ENCODE data around the gene SUOX.
"Not testable (repeated sequence)": the region's sequence is repeated elsewhere in the genome, so short reads cannot be mapped to it uniquely, and the experiment has no call there.

The SUOX gene

DNA sequence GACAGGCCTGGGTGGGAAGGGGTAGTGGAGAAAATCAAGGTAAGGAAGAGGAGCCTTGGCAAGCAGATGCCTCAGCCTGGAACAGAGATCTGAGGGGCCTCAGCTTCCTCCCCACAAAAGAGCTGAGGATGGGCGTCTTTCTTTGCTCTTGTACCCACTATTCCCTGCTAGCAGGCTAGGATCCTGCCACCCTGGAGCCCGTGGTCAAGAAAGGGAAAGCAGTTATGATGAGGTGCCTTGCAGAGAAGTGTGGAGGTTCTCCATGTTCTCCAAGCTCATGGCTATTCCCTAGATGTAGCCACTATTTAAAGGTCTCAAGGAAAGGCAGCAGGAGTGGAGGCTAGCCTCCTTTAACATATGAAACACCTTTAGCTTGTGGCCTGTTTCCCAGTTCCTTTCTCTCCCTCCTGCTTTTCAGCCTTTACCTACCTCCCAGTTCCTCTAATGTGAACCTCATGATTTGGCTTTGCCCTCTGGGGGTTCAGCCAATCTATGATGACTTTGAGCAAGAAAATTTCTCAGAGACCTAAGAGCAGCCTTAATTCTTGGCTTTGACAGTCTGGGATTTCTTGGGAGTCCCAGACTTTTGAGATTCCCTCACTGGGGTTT lies 24.9 kb downstream of the SUOX start:
- no peak for DNase-seq

DNA sequence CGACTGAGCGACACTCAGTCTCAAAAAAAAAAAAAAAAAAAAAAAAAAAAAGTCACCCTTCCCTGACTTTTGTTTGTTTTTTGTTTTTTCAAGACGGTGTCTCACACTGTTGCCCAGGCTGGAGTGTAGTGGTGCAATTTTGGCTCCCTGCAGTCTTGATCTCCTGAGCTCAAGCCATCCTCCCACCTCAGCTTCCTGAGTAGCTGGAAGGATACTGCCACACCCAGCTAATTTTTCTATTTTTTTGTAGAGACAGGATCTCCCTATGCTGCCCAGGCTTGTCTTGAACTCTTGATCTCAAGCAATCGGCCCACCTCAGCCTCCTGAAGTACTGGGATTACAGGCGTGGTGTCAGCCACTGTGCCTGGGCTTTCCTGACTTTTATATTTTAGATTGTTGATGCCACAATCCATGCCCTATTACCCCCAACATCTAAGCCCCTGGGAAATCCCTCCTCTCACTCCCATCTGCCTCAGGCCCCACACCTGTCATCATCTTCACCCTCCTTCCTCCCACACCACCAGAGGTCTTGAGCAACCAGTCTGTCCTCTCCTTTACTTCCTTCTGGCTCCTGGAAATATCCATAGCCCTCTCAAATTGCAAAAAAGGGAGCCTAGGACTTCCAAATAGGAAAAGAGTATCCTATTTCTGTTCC lies 31.6 kb downstream of the SUOX start:
- DNase-seq = no peak

DNA sequence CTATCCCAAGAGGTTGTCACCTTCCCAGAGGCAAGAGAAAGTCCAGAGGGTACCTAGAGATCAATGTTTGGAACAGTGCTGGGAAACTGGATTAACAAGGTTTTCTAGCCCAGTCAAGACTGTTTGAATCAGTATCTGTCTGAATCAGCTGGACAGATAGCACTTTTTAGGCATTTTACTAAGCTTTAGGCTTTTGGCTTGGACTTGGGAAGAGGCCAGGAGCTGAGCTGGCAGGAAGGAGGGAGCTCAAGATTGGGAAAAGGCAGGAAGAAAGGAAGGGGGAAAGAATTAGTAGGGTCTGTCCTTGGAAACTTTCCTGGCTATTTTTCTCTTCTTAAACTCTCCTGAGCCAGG lies 32.1 kb downstream of the SUOX start:
- DNase-seq = no peak

DNA sequence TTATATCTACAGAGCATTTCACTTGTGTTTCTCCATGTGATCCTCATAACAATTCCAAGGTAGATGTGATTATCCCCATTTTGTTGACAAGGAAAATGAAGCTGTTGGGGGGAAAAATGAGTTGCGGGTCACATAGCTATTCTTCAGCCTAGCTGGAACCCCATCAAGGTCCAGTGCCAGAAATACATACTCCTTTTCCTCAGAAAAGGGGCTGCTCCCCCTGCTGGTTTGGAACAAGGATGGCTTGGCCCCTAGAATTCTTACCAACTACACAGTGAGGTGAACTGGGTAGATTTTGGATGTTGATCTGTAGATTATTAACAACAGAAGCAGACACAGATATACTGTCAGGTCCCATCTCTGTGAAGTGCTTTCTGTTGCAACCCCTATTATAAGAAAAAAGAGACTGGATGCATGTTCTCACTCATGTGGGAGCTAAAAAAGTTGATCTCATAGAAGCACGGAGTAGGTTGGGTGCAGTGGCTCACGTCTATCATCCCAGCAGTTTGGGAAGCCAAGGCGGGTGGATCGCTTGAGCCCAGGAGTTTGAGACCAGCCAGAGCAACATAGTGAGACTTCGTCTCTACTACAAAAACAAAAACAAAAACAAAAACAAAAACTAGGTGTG lies 32.7 kb downstream of the SUOX start:
- peak; percentile 74 for DNase-seq

DNA sequence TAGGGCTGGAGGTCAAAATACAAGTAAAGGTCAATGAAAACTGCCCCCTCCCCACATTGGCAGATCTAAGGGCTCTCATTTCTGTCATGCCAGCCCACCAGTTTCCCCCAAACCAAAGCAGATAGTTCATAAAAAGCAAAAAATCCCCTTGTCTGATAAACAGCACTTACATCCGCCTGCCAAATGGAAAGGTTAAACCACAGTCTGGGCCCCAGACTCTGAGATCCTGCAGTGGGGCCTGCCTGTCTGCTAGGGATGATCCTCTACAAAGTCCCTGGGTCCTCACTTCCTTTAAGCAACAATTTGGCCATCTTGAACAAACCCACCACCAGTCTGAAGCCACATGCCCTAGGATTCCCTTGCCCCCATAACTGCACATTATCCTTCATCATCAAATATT lies 34.9 kb downstream of the SUOX start:
- DNase-seq = no peak

DNA sequence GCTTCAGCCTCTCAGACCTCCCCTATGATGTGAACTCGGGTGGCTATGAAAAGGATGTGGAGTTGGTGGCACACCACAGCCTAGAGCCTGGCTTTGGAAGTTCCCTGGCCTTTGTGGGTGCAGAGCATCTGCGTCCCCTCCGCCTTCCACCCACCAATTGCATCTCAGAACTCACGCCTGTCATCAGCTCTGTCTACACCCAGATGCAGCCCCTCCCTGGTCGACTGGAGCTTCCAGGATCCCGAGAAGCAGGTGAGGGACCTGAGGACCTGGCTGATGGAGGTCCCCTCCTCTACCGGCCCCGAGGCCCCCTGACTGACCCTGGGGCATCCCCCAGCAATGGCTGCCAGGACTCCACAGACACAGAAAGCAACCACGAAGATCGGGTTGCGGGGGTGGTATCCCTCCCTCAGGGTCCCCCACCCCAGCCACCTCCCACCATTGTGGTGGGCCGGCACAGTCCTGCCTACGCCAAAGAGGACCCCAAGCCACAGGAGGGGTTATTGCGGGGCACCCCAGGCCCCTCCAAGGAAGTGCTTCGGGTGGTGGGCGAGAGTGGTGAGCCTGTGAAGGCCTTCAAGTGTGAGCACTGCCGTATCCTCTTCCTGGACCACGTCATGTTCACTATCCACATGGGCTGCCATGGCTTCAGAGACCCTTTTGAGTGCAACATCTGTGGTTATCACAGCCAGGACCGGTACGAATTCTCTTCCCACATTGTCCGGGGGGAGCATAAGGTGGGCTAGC lies 37.7 kb downstream of the SUOX start:
- DNase-seq = no peak

DNA sequence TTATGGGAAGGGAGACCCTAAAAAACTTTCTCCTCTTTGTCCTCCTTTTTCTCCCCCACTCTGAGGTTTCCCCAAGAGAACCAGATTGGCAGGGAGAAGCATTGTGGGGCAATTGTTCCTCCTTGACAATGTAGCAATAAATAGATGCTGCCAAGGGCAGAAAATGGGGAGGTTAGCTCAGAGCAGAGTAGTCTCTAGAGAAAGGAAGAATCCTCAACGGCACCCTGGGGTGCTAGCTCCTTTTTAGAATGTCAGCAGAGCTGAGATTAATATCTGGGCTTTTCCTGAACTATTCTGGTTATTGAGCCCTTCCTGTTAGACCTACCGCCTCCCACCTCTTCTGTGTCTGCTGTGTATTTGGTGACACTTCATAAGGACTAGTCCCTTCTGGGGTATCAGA lies 40.1 kb downstream of the SUOX start:
- no peak for DNase-seq

DNA sequence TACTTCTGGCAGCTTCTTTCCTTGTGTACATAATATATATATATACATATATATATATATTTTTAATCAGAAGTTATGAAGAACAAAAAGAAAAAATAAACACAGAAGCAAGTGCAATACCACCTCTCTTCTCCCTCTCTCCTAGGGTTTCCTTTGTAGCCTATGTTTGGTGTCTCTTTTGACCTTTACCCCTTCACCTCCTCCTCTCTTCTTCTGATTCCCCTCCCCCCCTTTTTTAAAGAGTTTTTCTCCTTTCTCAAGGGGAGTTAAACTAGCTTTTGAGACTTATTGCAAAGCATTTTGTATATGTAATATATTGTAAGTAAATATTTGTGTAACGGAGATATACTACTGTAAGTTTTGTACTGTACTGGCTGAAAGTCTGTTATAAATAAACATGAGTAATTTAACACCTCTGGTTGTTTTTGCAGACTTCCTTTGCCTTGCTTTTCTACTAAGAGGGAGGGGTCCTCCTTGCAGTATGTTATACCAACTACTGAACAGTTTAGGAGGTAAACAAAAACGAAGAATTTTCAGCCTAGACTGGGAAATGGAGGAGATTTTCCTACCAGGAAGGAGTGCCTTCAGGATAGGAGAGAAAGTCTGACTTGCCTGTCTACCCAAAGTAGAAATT lies 41.1 kb downstream of the SUOX start:
- DNase-seq = no peak

DNA sequence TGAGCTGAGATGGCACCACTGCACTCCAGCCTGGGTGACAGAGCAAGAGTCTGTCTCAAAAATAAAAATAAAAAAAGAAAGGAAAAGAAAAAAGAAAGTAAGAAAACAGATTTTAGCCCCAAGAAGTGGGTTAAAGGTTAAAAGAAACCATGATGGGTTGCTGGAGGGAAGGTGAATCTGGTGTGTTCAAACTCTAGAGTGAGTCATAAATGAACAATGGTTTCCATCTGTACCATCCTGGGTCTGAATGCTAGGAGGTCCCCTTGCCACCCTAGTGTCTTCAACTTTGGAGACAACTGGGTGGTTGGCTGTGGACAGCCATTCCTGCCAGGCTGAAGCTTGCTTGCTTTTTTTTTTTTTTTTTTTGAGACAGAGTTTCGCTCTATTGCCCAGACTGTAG lies 43.1 kb downstream of the SUOX start:
- DNase-seq = no peak

DNA sequence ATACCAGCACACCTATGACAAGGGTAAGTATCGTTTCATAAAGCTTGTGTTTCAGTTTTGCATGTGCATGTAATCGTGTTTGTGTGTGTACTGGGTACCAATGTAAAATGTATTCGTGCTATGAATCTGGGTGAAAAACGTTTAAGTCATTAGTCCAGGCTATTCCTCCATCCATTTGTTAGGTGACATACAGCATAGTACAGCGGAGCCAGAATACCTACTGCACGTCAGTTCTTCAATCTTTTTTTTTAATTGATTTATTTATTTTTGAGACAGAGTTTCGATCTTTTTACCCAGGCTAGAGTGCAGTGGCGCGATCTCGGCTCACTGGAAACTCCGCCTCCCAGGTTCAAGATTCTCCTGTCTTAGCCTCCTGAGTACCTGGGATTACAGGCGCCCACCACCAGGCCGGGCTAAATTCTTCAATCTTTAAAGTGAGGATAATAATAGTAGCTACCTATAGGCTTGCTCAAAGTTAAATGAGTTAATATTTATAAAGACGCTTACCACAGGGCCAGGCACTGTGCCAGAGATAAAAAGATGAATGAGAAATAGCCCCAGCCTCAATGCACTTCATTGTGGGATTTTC lies 44.0 kb downstream of the SUOX start:
- DNase-seq = no peak

DNA sequence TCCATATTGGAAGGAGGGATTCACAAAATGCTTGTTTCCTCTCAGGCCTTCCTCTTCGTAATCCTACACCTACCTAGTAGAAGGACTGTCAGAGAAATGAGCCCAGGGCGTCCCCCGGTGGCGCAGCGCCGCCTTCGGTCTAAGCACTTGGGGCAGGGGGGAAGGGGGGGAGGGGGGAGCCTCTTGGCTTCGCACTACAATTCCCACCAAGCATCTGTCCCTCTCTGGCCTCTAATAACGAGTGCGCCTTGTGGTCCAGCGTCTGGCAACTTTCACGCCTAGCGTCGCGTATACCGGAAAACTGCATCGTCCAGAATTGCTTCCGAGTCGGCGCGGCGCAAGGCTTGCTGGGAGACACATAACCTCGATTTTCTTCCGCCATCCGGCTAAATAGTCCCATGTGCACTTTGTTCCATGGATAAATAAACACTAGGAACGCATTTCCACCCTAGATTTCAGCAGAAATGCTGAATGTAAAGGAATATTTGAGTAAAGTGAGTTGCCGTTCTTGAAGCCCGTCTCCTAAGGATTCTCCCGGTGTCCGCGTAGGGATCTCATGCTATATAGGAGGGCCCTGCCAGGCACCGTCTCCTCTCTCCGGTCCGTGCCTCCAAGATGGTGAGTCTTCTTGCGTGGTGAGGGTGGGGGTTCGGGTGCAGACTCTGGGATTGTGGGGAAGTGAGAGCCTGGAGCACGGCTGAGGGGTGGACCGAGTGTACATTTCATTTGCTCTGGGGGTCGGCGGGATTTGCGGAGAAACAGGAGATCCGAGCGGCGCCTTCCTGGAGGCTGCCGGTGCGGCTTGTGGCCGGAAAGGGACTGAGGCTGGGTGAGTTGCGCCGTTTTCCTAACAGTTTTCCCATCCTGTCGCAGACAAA lies 44.7 kb downstream of the SUOX start, which contains the start of gene RPS26:
Gene RPS26 (plus strand): TSS at position 367 of the 878 bp plus-strand sequence. CDS start 249 bp downstream, at position 616.
- peak; percentile 99 for DNase-seq

DNA sequence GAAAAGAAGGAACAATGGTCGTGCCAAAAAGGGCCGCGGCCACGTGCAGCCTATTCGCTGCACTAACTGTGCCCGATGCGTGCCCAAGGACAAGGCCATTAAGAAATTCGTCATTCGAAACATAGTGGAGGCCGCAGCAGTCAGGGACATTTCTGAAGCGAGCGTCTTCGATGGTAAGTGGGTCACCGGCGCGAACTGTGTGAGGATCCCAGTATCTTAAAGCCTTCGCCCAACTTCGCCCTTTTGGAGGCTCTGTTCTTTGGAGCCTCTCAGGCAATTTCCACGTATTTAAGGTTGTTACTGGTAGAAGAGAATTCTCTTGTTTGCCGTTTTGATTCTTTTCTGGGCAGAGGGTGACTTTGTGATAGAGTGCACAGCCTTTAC lies 45.3 kb downstream of the SUOX start:
- not testable (repeated sequence) for DNase-seq

DNA sequence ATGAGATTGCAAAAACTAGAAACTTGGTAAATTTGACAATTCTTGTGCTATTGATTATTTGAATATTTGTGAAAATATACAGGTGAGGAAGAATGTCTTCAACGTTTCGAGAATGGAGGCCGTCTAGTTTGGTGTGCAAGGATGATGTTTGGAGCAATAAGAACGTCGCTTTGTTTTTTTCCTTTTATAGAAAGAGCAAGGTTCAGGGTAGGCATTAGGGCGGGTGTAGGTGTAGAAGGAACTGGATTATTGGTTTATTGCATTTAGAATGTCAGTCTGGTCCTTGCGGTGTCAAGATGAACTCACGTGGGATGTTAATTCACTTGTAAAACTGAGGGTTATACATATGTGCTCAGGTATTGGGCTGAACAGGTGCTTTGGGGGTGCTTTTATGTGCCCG lies 45.8 kb downstream of the SUOX start:
- DNase-seq = no peak

DNA sequence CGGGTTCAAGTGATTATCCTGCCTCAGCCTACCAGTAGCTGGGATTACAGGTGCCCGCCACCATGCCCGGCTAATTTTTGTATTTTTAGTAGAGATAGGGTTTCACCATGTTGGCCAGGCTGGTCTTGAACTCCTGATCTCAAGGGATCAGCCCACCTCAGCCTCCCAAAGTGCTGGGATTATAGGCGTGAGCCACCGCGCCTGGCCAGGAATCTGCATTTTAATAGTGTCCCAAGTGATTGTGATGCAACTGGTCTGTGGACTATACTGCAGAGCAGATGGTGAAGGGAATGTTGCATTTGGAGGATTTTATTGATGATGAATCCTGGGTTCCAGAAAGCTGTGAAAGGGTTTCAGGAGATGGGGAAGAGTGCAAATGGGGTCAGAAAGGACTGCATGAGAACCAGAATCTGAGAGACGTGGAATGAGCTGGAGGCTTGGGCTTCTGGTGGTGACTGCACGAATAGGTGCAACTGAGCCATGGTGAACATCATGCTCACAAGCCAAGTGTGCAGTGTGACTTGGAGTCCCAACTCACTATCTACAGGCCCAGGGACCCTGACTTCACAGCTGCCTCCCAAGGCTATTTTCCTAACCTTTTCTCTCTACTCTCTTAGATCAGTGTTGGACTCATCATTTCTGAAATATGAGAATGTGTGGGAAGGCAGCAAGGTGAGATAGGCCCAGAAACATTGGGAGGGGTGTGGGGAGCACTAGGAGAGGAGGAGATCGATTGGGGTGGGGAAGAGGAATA lies 49.1 kb downstream of the SUOX start:
- no peak for DNase-seq

DNA sequence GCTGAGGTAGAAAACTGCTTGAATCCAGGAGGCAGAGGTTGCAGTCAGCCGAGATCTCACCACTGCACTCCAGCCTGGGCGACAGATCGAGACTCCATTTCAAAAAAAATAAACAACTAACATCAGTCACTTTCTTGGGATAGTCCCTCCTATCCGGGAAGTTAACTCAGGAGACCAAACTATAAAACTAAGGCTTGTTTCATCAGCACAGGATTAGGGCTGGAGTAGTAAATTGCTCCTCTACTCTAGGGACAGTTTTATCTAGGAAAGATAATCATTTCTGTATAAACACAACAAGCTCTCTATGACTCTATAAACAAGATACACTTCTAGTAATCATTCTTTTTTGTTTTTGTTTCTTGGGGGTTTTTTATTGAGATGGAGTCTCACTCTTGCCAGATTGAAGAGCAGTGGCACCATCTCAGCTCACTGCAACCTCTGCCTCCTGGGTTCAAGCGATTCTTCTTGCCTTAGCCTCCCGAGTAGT lies 56.4 kb downstream of the SUOX start:
- DNase-seq = no peak
